ENCODE data around the gene SLITRK2.

SLITRK2 gene

GRCh38 chrX:145817331-145818185, at the start of gene SLITRK2:
Gene SLITRK2 (plus strand): TSS chrX:145817829. CDS start chrX:145822426, 4,597 bp downstream.
- DNase-seq (ENCODE audit: low read depth): no peak

- no peak for DNase-seq (ENCODE audit: low read depth)
These were observed 44.6 kb upstream of the SLITRK2 start for GRCh38 chrX:145773006-145773405.

- DNase-seq (ENCODE audit: low read depth): no peak
These were observed 25.3 kb upstream of the SLITRK2 start for GRCh38 chrX:145792281-145792680.

GRCh38 chrX:145803508-145803907, 14.1 kb upstream of the SLITRK2 start:
- no peak for DNase-seq (ENCODE audit: low read depth)

GRCh38 chrX:145813081-145813480, 4.5 kb upstream of the SLITRK2 start:
- no peak for DNase-seq (ENCODE audit: low read depth)

GRCh38 chrX:145816601-145817315, 871 bp upstream of the SLITRK2 start:
- DNase-seq (ENCODE audit: low read depth): no peak

- no peak for DNase-seq (ENCODE audit: low read depth)
These were observed 821 bp downstream of the SLITRK2 start for GRCh38 chrX:145818186-145819113.

GRCh38 chrX:145820825-145821224, 3.2 kb downstream of the SLITRK2 start:
- no peak for DNase-seq (ENCODE audit: low read depth)

GRCh38 chrX:145821291-145821897, 3.8 kb downstream of the SLITRK2 start:
- DNase-seq (ENCODE audit: low read depth): no peak

GRCh38 chrX:145821898-145822571, 4.4 kb downstream of the SLITRK2 start:
- DNase-seq (ENCODE audit: low read depth): no peak

GRCh38 chrX:145823132-145823531, 5.5 kb downstream of the SLITRK2 start:
- no peak for DNase-seq (ENCODE audit: low read depth)

- no peak for DNase-seq (ENCODE audit: low read depth)
These were observed 8.3 kb downstream of the SLITRK2 start for GRCh38 chrX:145825896-145826295.

- DNase-seq (ENCODE audit: low read depth): no peak
These were observed 8.8 kb downstream of the SLITRK2 start for GRCh38 chrX:145826466-145826865.

GRCh38 chrX:145832796-145833195, 15.2 kb downstream of the SLITRK2 start:
- no peak for DNase-seq (ENCODE audit: low read depth)

- DNase-seq (ENCODE audit: low read depth): no peak
These were observed 22.9 kb downstream of the SLITRK2 start for GRCh38 chrX:145840531-145840930.

GRCh38 chrX:145843146-145843904, 25.7 kb downstream of the SLITRK2 start:
- DNase-seq (ENCODE audit: low read depth): no peak

- no peak for DNase-seq (ENCODE audit: low read depth)
These were observed 27.3 kb downstream of the SLITRK2 start for GRCh38 chrX:145844886-145845285.

GRCh38 chrX:145848448-145848847, 30.8 kb downstream of the SLITRK2 start:
- DNase-seq (ENCODE audit: low read depth): no peak

- DNase-seq (ENCODE audit: low read depth): no peak
These were observed 31.2 kb downstream of the SLITRK2 start for GRCh38 chrX:145848857-145849256.

- no peak for DNase-seq (ENCODE audit: low read depth)
These were observed 35.6 kb downstream of the SLITRK2 start for GRCh38 chrX:145853181-145853580.

Measured in HS-5 (cell line).